GM23338 (cell line): ENCODE data around the gene TNNI2. TPM values are rescaled to one million over a fixed set of nuclear protein-coding genes. Genes with fewer than 3 reads are reported as not detected.

ENCODE experiments used
- ATAC-seq: fragments of 200-7000 bp; cut with Tn5 transposase; 3 replicates; pipeline ENCODE4 v1.9.1; 2020
- DNase-seq: peaks from one replicate; pipeline ENCODE4 v3.0.0-alpha.2; 2015; ENCODE audit warnings: low spot score
- H2AFZ ChIP-seq: fragments of 200-600 bp; sonication (generic); 2 replicates; pipeline ENCODE4 v1.8.0; 2016; ENCODE audit warnings: antibody characterized with exemption, mild to moderate bottlenecking, moderate library complexity
- H3F3A ChIP-seq: fragments of 200-600 bp; sonication (generic); replicated peaks from 2 replicates; pipeline ENCODE4 v1.8.0; 2017; ENCODE audit warnings: antibody characterized with exemption, mixed run types, low read depth
- H3K27ac ChIP-seq: fragments of 200-600 bp; sonication (generic); 2 replicates; pipeline ENCODE4 v1.6.1; 2016; ENCODE audit warnings: low read depth
- H3K27me3 ChIP-seq: fragments of 200-600 bp; sonication (generic); 2 replicates; pipeline ENCODE4 v1.8.0; 2016; ENCODE audit warnings: mild to moderate bottlenecking, mixed run types, moderate library complexity; ENCODE audit not compliant: insufficient read depth
- H3K36me3 ChIP-seq: fragments of 200-600 bp; sonication (generic); 2 replicates; pipeline ENCODE4 v1.8.0; 2016; ENCODE audit warnings: mild to moderate bottlenecking; ENCODE audit not compliant: insufficient read depth
- H3K4me1 ChIP-seq: fragments of 200-600 bp; sonication (generic); 2 replicates; pipeline ENCODE4 v1.8.0; 2016; ENCODE audit warnings: mild to moderate bottlenecking, moderate library complexity; ENCODE audit not compliant: insufficient read depth
- H3K4me2 ChIP-seq: fragments of 200-600 bp; sonication (generic); 2 replicates; pipeline ENCODE4 v1.7.1; 2017; ENCODE audit warnings: mixed run types
- H3K4me3 ChIP-seq: fragments of 200-600 bp; sonication (generic); 2 replicates; pipeline ENCODE4 v1.6.1; 2016; ENCODE audit warnings: mixed run types
- H3K79me2 ChIP-seq: fragments of 200-600 bp; sonication (generic); replicated peaks from 2 replicates; pipeline ENCODE4 v1.8.0; 2017; ENCODE audit warnings: mild to moderate bottlenecking; ENCODE audit not compliant: insufficient read depth
- H3K9me2 ChIP-seq: fragments of 200-600 bp; sonication (generic); 2 replicates; pipeline ENCODE4 v1.8.0; 2017; ENCODE audit not compliant: insufficient read depth
- H4K20me1 ChIP-seq: fragments of 200-600 bp; sonication (generic); replicated peaks from 2 replicates; pipeline ENCODE4 v1.8.0; 2017; ENCODE audit warnings: mild to moderate bottlenecking; ENCODE audit not compliant: insufficient read depth
- H3K27ac Mint-ChIP-seq: 2 replicates; pipeline ENCODE4 v1.8.0; 2020; ENCODE audit warnings: inconsistent platforms, mild to moderate bottlenecking, moderate library complexity, mixed read lengths
- H3K27me3 Mint-ChIP-seq: 3 replicates; pipeline ENCODE4 v1.8.0; 2022; ENCODE audit warnings: low read depth, mild to moderate bottlenecking, moderate library complexity, mixed read lengths, inconsistent platforms; ENCODE audit not compliant: insufficient read depth, poor library complexity
- H3K36me3 Mint-ChIP-seq: 3 replicates; pipeline ENCODE4 v1.8.0; 2021; ENCODE audit warnings: low read depth, mild to moderate bottlenecking, inconsistent platforms, moderate library complexity, mixed read lengths
- H3K4me1 Mint-ChIP-seq: 3 replicates; pipeline ENCODE4 v1.8.0; 2020; ENCODE audit warnings: mild to moderate bottlenecking, inconsistent platforms, mixed read lengths
- H3K4me3 Mint-ChIP-seq: 3 replicates; pipeline ENCODE4 v1.8.0; 2021; ENCODE audit warnings: moderate library complexity, mild to moderate bottlenecking, inconsistent platforms, mixed read lengths
- H3K9me3 Mint-ChIP-seq: 3 replicates; pipeline ENCODE4 v1.8.0; 2020; ENCODE audit warnings: moderate library complexity, mild to moderate bottlenecking, inconsistent platforms, mixed read lengths
- CTCF ChIP-seq, 2 experiments: fragments of 200-600 bp in 1 of 2; sonication (generic) in 1 of 2; conservative IDR thresholded peaks; 2 replicates each; pipeline versions ENCODE4 v1.5.1 to v1.6.1; 2016 to 2017; ENCODE audit warnings: antibody characterized with exemption in 2 of 2, low read depth in 2 of 2, mild to moderate bottlenecking in 2 of 2, moderate library complexity in 1 of 2
- JUNB ChIP-seq: IDR thresholded peaks from one replicate; pipeline ENCODE4 v1.6.1; 2016; ENCODE audit warnings: antibody characterized with exemption; ENCODE audit not compliant: unreplicated experiment
- ZNF114 ChIP-seq: fragments of 250-450 bp; sonication (Bioruptor Pico); IDR thresholded peaks from 2 replicates; pipeline ENCODE4 v1.5.0; 2020; ENCODE audit warnings: mild to moderate bottlenecking, moderate library complexity
- ZNF331 ChIP-seq: fragments of 250-450 bp; sonication (Bioruptor Pico); IDR thresholded peaks from 2 replicates; pipeline ENCODE4 v1.5.0; 2020; ENCODE audit warnings: low read depth, mild to moderate bottlenecking, moderate library complexity
- ZNF462 ChIP-seq: fragments of 250-450 bp; sonication (Bioruptor Pico); IDR thresholded peaks from 2 replicates; pipeline ENCODE4 v1.5.0; 2020; ENCODE audit warnings: mild to moderate bottlenecking, moderate library complexity
- polyA plus RNA-seq: library from polyadenylated mRNA; unstranded; fragments of >200 nt; fragmentation: Nextera tagmentation; extraction: Ambion mirVana; gene quantifications from 2 replicates; pipeline ENCODE4 v1.2.1, GENCODE V29; 2016
- total RNA-seq: library from RNA; depleted of rRNA; stranded (reverse); fragments of >200 nt; shearing (Covaris generic); gene quantifications from 2 replicates; pipeline ENCODE4 v1.2.3, GENCODE V29; 2014

The TNNI2 gene
- total and polyA plus RNA-seq, 2 experiments from 2014 or later = not detected

DNA sequence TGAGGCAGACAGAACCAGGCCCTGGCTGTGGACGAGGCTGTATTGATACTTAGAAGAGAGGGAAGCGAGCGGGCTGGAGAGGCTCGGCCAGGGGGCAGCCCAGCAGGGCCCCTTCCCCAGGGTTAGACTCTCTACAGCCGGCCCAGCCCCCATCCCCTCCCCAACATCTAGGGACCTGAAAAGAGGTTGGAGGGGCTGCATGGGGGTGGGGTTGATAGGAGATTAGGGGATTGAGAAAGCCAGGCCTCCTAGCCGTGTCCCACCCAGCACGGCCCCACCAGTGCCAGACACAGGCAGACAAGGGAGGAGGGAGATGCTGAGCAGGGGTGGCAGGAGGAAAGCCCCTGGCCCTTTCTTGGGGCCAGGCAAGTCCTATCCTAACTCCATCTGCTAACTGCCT, 19.8 kb downstream of the TNNI2 start:
- H4K20me1 ChIP-seq = no peaks in the 10 kb centered on the region
- H3K4me2 ChIP-seq = no peak overlapping the region
- no peak overlapping the region for H3K4me3 ChIP-seq
- H3K79me2 ChIP-seq = no peaks in the 10 kb centered on the region
- DNase-seq (no peak), ATAC-seq (no peak)
- no peaks in the 10 kb centered on the region for H3K4me1 ChIP-seq
- H3K27me3 ChIP-seq = no peaks in the 10 kb centered on the region
- Mint-ChIP-seq H3K27me3 (no peaks in the 10 kb centered on the region), H3K27ac (no peak overlapping the region), H3K9me3 (no peaks in the 10 kb centered on the region), H3K36me3 (no peaks in the 10 kb centered on the region), H3K4me1 (no peaks in the 10 kb centered on the region), H3K4me3 (no peak overlapping the region)
- no peak for TF ChIP-seq ZNF331 (CRISPR knock-in tag)
- TF ChIP-seq ZNF462 (CRISPR knock-in tag) = no peak
- no peak for TF ChIP-seq CTCF (conservative IDR thresholded peaks at IDR 0.05; ENCODE audit: low read depth in 2 of 2)
- no peak overlapping the region for H2AFZ ChIP-seq
- no peak overlapping the region for H3K27ac ChIP-seq
- no peaks in the 10 kb centered on the region for H3K9me2 ChIP-seq
- H3K36me3 ChIP-seq = no peaks in the 10 kb centered on the region
- H3F3A ChIP-seq = no peaks in the 10 kb centered on the region

DNA sequence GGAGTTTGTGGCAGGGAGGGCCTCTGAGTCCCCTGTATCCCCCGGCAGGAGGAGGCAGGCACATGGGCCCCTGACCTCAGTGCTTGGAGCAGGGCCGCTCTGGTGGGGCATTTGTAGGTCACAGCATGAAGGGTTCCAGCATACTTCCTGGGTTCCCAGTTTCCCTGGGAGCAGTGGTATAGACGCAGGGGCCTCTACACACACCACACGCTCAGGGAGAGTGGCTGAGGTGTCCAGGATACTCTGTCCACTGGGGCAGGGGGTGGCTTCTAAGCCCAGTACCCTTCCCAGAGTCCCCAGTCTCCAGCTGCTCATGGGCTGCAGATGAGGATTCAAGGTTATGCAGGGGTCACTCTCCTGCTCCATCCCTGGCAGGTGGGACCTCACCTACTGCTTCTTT, 20.2 kb downstream of the TNNI2 start:
- H4K20me1 ChIP-seq = no peaks in the 10 kb centered on the region
- no peak for DNase-seq
- H3K4me3 ChIP-seq = no peak overlapping the region
- no peak overlapping the region for H3K4me2 ChIP-seq
- no peaks in the 10 kb centered on the region for H3K79me2 ChIP-seq
- H3K27ac Mint-ChIP-seq = no peak overlapping the region
- H3F3A ChIP-seq = no peaks in the 10 kb centered on the region
- H3K27ac ChIP-seq = no peak overlapping the region
- H3K9me2 ChIP-seq = no peaks in the 10 kb centered on the region
- H3K4me1 Mint-ChIP-seq = no peaks in the 10 kb centered on the region
- H3K4me1 ChIP-seq = no peaks in the 10 kb centered on the region
- no peak for ATAC-seq
- H3K36me3 ChIP-seq = no peaks in the 10 kb centered on the region
- no peaks in the 10 kb centered on the region for H3K9me3 Mint-ChIP-seq
- no peaks in the 10 kb centered on the region for H3K27me3 ChIP-seq
- no peaks in the 10 kb centered on the region for H3K27me3 Mint-ChIP-seq
- H2AFZ ChIP-seq = no peak overlapping the region
- no peak overlapping the region for H3K4me3 Mint-ChIP-seq
- H3K36me3 Mint-ChIP-seq = no peaks in the 10 kb centered on the region
- TF ChIP-seq ZNF462 (CRISPR knock-in tag) (no peak), JUNB (no peak), ZNF114 (CRISPR knock-in tag) (no peak)
